HPDE6-E6E7 (cell line): Measurements from ENCODE around the gene CSNK2A3.

ENCODE experiments used
- DNase-seq: peaks from one replicate; pipeline ENCODE4 v3.0.0; 2011; ENCODE audit warnings: missing footprints; ENCODE audit errors: extremely low spot score

CSNK2A3 gene

DNA sequence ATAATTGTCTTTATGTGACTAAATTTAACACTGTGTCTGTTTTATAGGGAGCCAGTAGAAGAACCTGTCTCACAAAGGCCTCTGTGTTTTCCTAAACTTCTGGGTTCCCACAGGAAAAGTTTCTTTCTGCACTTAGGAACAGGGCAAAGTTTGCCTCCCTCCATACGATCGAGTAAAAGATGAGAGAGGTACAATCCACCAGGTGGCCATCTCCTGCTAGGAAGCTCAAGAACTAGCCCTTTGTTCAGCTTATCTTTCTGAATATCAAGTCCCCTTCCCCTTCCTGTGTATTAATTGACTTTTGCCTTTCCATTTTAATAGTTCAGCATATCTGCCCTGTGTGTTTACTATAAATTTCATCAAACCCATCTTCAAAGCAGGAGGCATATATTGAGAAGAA, 18.0 kb downstream of the CSNK2A3 start:
- DNase-seq = no peak

DNA sequence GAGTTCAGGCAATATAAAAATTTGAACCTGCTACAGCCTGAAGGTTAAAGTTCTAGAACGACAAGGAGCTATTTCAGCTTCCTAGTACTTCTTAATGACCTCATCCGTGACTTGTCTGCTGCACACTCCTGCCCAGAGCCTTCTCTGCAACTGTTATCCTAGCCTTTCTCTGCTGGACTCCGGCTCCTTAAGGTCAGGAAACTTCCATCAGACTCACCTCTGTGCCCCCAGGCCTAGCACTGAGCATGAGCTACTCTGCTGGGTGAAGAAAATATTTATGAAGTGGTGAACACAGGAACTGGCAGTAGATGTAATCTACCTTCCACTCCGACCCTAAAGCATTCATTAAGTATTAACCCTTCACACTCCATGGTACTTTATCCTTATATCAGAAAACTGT, 18.4 kb downstream of the CSNK2A3 start:
- DNase-seq = no peak

DNA sequence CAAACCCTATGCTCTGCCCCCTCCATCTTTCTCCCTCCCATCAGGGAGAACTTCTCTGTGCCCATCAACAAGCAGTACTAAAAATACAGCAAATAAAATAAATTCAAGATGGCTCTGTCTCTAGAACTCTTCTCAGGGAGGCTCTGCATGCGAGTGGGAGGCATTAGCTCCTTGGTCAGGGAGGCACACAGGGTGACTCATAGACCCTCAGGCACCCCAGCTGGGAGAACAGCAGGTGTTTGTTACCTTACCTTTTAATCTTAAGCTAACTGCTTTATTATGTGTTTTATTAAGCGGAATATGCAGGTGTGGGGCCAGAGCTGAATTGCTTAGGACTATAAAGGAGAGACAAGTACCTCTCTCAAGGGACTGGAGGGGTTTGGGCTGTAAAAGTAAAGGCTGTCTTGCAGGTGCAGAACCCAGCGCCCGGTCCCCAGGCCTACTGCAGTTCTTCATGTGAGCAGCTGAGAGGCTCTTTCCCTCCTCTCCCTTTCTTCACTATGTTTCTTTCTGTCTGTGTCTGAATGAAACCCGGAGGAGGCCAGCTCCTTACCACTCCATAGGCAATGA, 20.8 kb downstream of the CSNK2A3 start:
- no peak for DNase-seq

DNA sequence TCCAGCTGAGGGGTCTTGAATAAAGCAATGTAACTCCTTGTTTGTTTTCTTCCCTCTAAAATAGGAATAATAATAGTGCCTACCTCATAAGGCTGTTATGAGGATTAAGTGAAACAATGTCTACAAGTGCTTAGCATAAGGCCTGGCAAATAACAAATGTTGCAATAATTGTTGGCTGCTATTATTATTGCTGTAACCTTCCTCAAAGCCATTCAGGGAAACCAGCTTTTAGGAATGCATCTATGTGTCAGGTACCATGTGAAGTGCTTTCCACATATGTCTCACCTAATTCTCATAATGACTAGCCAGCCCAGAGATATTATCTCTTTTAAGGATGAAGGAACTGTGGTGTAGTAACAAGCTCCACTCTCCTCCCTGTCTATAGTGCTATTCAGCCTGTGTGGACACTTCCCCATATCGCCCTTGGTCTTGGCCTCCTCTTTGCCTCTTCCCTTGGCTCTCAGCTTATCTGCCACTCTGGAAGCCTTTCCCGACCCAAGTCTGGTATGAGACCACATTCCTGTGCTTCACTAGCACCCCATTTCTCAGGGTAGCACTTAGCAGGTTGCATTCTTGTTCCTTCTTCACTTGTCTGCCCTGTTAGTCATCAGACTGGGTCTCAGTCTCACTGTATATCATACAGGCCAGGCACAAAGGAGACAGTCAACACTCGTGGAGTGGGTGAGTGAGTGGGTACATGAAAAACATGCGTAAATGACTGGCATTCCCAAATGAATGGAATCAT, 23.8 kb downstream of the CSNK2A3 start:
- no peak for DNase-seq

DNA sequence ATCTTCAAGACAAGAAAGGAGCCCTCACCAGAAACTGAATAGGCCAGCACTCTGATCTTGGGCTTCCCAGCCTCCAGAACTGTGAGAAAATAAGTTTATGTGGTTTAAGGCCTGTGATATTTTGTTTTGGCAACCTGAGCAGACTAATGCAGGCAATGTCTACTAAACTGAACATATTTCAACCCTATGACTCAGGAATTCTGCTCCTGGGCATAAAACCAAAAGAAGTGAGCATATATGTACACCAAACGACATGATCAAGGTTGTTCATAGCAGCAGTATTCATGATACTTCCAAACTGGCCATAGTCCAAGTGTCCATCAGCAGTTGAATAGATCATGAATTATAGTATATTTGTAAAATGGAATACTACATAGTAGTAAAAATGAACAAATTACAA, 29.0 kb downstream of the CSNK2A3 start:
- DNase-seq = no peak

DNA sequence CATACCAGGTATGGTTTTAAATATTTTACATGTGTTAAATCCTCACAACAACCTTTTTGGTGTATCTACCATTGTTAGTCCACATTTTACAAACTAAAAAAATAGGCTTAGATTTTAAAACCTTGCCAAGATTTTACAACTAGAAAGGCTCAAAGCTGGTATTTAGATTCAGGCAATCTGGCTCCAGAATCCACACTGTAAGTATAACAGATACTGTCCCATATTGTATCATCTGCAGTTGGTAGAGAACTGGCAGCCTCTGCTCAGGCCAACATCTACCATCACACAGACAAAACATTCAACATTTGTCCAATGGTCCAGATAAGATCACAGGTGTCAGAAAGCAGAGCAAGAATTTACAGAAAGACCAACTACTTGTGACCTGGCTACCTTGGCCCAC, 30.9 kb downstream of the CSNK2A3 start:
- DNase-seq = no peak

DNA sequence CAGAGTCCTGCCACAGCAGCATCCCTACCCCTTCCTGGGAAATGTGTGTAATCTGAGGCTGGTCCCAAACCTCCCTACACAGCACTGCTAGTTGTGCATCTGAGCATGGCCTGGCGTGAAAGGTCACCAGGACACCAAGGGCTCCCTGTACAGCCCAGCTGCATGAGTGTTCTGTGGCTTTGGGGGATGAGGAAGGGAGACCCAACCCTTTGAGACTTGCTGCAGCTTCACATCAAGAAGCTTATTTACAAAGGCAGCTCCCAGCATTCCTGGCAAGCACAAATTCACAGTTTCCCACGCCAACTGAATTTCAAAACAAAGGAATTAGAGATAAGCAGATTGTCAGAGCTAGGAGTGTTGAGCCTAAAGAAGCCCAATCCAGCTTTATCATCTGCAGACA, 32.2 kb downstream of the CSNK2A3 start:
- no peak for DNase-seq

DNA sequence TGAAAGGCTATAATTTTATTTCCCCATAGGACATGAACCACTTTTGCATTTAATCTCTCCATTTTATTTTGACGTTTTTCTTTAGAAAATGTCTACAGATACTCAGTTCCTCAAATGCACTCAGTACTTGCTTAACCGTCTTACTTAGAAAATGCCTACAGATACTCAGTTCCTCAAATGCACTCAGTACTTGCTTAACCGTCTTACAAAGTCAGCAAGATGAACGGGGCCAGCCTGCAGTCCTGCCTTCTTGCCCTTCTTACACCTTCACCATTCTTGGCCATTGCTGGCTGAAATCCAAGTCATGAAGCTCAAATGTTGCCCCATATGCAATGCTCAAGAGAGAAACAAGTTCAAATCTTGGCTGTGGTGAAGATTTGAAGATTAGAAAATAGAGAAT, 34.1 kb downstream of the CSNK2A3 start:
- no peak for DNase-seq

DNA sequence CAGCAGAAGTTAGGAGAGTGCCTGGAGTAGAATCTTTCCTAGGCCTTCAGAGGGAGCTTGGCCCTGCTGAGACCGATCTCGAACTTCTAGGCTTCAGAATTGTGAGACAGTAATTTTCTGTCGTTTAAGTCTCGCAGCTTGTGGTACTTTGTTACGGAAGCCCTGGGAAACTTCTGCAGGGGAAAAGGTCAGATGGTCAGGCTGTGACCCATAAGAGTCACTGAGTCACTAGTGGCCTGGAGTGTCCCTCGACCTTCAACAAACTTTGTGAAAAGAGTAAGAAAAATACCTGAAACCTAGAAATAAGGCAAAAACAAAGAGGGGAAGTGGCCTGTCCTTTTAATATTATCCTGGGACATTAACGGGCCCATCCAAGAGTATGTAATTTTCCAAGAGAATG, 34.6 kb downstream of the CSNK2A3 start:
- DNase-seq = no peak

DNA sequence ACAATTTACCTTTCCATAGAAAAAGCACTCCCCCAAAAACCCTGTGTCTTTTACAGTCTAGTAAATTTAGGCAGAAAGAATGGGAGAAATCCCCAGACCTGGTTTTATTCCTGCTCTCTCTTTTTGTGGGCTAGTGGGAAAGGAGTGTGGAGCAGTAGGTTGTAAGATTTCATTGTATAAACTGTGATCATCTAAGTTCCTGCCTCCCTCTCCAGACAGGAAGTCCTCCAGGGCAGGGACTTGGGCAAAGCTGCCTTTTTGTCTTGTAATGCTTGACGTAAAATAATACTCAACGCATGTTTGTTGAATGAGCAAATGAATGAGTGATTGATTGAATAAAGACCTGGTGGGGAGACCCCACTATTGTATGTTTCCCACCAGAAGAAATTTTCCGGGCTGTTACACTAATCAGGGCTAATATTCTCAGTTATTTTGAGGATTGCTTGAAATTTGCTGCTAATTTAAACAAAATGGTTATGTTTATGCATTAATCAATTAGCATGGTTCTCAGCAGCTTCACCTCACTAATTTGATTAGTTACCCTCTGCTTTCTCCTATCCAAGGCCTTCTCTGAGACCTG, 36.3 kb downstream of the CSNK2A3 start:
- DNase-seq = no peak

DNA sequence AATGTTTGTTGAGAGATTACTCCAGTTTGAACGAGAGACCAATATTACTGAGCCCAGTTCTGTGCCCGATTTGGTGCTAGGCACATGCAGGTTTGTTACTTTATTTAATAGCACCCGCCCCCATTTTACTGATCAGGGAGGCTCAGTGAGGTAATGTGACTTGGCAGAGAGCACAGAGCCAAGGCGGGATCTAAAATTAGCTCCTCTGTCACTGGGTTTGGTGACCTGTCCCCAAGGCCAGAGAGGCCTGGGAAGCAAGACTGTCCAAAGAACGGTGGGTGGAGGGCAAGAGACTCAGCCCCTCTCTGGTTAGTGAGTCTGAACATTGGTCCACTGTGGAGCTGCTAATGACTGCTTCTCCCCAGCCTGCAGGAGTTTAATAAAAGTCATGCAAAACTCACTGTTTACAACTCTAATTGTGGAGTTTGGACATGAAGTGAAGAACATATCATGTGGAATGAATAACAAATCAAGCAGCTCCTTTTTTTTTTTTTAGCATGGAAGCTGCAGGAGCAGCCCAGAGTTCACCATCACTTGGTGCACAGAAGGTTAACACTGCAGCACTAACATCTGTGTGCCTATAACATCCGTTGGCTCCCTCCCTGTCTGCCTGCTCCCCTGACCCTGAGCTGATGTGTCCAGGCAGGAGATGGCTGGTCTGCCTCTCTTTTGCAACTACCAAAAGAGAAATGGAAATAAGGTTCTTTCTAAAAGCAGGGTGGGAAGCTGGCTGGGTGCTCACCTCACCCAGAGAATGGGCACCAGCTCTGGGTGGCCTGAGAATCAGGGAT, 39.0 kb downstream of the CSNK2A3 start:
- DNase-seq = no peak

DNA sequence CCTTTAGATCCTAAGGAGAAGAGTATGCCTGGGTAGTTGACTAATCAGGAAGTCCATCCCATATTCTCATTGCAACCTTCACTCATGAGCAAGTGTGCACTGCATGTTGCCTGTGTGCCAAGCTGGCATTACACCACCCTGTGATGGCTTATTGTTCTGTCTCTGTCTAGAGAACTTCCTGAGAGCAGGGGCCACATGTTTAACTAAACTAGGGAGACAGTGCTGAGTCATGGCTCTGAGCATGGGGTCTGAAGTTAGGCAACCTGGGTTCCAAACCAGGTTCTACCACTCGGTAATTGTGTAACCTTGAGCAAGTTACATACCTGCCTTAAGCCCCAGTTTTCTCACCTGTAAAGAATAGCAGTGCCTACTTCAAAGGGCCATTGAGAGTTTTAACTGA, 39.6 kb downstream of the CSNK2A3 start:
- peak; percentile 41 for DNase-seq

DNA sequence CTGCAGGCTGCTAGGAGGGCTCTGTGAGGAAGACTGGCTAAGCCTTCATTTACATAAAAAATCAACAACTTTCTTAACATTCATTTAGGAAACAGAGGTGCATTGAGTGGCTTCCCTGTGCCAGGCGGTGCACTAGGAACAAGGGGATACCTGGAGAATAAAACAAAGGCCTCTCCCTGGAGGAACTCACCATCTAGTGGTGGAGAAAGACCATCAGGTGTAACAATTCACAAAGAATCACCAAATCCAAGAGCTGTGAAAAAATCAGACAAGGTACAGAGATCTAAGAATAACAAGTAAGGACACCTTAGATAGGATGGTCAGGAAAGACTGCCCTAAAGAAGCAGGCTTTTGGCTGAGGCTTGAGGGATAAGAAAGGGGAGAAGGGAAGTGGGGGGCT, 40.3 kb downstream of the CSNK2A3 start:
- DNase-seq = no peak

DNA sequence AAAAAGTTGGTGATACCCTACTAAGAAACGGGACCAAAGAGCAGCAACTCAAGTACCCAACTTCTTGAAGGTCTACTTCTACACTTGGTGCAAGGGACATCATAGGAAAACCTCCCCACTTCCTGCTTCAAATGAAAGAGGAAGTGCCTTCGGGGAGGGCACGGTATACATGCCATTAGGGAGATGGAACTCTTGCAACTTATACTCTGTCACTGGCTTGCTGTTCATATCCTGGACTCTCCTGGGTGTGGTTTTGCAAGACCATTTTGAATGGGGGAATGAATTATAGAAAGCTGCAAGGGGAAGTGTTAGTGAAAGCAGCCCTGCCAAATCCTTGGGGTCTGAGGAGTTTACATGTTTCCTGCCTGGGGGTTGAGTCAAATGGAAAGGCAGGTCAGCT, 41.9 kb downstream of the CSNK2A3 start:
- DNase-seq = no peak

DNA sequence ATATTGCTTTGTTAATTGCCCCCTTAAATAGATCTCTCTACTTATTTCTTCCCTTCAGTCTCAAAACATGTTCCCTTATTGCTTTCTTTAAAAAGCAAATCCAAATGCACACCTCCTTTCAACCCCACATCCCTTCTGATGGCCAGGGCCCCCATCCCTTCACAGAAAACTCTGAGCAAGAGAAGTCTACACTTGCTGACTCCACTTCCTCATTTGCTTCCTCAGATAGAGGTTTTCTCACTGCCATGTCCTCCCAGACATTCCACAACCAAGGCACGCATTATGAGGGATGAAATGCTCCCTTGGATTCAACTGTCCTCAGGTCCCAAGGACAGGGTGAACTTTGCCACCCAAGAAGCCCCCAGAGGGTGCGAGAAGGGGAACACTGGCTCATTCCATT, 43.1 kb downstream of the CSNK2A3 start:
- DNase-seq = no peak

DNA sequence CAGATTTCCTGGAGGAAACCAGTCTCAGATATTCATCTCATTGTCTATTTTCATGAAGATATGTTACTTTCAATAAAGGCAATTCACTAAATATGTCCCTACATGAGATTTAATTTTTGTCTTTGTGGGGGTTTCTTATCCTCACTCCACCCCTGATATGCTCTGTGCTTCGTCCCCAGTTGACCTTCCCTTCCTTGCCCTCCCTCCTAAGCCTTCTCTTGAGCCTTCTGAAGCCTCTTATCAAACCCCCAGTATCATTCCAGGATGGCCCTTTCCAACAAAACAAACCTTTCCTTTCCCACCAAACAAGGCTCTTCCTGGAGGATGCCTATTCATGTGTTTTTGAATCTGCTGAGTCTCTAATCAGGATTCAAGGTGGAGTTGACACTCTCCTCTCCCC, 44.8 kb downstream of the CSNK2A3 start:
- no peak for DNase-seq

DNA sequence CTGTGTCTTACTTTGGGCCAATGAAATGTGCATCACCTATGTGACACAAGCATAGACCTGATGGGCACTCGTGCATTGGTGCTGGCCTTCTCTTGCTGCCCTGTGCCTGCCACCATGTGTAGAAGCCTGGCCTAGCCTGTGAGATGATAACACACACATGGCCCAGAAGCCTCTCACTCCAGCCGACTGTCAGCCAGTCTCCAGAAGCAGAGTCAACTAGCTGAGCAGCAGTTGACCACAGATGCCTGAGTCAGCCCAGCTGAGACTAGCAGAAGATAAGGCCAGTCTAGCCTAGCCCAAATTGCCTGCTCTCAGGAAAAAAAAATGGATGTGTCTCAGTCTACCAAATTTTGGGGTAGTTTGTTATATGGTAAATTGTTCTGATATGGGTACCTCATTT, 46.2 kb downstream of the CSNK2A3 start:
- no peak for DNase-seq

DNA sequence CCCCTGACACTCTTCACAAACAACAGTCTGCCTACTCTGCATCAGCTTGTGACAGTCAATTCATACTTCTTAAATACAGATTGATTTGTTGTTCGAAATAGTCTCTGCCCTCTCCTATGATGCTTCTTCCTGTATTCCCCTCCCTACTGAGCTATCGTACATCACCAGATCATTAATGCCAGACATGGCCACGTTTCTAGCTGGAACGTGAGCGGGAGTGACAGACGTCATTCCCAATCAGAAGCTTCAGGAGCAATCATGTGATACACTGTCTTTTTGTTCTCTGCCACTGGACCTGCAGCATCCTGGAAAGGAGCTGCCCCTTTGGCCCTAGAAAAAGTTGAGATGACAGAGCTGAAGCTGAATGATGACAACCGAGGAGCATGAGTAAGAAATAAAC, 48.5 kb downstream of the CSNK2A3 start:
- DNase-seq = no peak

DNA sequence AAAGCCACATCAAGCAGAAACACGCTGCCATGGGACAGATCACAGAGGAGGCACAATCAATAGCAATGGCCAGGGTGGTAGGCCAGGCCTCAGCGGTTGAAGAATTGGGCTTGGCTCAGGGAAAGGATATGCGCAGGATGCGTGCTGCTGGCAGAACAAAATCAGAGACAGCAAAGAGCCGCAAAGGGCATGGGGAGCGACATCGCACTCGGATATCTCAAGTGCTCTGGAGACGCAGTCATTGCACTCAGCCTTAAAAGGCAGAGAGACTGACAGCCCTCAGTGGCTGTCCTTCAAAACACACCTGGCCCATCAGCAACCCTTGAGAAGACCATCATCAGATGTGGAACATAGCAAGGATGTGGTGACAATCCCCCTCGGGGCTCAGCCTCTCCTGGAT, 50.5 kb downstream of the CSNK2A3 start:
- no peak for DNase-seq
